HPDE6-E6E7 (cell line): Measurements from ENCODE around the gene ITPRIPL2.

Experiments
- DNase-seq: peaks from one replicate; pipeline ENCODE4 v3.0.0; 2011; ENCODE audit warnings: missing footprints; ENCODE audit errors: extremely low spot score

Gene ITPRIPL2

DNA sequence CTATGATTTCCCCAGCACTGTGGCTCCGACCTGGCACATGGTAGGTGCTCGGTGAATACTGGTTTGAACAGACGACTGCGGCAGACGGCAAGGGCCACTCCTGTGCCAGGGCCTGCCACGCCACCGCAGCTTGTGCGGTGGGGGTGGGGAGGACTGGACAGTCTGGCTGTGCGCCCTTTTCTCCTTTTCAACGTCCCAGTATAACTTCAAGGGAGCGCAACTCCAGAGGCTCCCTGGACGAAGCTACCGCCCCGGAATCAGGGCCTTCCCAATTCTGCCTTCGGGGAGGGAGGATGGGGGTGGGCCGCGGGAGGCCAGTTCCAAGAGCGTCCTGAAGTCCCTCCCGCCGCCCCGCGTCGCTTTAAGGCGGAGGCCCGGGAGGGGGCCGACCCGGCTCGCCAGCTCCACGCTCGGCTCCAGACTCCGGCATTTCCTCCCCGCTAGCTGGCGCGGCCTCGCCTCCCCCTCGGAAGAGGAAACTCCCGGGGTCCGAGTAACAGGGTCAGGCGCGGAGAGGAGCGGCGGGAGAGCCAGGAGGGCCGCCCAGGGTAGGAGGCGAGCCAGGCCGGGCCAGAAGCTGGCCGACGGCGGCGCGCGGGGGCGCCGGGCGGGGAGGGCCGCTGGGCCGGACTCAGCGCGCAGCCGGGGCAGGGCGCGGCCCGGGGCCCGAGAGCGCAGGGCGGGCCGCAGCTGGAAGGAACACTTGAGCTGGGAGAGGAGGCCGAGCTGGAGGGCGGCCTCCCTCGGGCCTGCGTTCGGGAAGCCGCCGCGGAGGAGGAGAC is at the start of gene ITPRIPL2:
Gene ITPRIPL2 (plus strand): TSS at position 388 of the 782 bp plus-strand sequence. CDS start 498 bp downstream, outside the sequence.
- DNase-seq: no peak

DNA sequence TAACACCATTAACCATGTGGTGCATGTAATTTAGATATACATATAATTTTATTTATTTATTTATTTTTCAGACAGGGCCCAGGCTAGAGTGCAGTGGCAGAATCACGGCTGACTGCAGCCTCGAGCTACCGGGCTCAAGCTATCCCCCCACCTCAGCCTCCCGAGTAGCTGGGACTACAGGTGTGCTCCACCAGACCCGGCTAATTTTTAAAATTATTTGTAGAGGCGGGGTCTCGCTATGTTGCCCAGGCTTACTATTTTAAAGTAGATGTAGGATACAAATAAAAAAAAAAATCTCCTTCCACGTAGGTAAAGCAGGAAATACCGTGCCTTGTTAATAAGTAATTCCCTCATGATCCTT is 46.8 kb upstream of the ITPRIPL2 start:
- no peak for DNase-seq

DNA sequence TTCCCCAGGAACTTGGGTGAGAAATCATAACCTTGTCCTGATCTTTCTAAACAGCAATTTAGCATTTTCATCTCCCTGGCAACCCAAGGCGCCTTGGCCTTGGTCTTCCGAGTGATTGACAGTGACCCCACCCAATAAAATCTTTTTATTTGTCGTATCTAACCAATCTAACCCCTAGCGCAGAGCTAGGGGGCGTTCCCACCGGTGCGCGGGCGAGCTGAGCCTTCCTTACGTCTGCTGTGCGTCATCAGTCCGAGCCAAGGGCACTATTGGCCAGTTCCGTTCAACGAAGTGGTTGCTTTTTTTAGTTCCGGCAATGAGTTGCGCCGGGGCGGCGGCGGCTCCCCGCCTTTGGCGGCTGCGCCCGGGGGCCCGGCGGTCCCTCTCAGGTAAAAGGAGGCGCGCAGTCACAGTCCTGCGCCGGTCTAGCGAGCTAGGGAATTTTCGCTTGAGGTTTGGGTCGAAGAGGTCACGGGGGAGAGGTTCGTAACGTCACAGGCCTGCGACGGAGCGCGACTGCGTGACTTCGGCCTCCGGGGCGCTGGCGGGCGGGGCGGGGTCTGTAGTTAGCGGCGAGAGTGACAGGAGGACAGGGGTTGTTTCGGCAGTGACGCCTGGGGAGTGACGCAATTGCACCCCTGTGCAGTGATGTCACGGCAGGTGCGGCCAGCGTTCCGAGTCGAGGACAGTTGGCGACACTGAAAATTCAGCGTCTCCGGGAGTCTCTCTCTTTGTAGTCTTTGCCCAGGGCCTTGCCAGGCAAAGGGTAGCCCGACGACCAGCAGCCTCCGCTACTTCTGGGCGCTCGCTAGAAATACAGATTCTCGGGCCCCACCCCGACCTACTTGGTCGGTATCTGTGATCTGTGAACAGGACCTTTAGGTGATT is 46.2 kb upstream of the ITPRIPL2 start, which contains the start of gene COQ7:
Gene COQ7 (plus strand): TSS at position 266 of the 888 bp plus-strand sequence. CDS start 51 bp downstream, at position 317.
- DNase-seq: peak; percentile 98

DNA sequence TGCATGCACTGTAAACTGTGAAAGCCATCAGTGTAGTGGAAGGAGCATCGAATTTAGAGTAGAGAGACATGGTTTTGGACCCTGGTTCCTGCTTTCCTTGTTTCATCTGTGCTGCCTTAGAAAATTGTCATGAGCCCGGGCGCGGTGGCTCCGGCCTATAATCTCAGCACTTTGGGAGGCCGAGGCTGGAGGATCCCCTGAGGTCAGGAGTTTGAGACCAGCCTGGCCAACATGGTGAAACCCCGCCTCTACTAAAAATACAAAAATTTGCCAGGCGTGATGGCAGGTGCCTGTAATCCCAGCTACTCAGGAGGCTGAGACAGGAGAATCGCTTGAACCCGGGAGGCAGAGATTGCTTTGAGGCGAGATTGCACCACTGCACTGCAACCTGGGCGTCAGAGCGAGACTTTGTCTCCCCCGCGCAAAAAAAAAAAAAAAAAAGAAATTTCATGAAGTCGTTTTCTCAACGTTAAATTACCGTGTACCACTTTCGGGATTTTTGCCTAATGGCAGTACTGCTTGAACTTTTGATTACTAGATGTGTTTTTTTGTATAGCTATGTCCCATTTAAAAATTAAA is 45.4 kb upstream of the ITPRIPL2 start:
- no peak for DNase-seq

DNA sequence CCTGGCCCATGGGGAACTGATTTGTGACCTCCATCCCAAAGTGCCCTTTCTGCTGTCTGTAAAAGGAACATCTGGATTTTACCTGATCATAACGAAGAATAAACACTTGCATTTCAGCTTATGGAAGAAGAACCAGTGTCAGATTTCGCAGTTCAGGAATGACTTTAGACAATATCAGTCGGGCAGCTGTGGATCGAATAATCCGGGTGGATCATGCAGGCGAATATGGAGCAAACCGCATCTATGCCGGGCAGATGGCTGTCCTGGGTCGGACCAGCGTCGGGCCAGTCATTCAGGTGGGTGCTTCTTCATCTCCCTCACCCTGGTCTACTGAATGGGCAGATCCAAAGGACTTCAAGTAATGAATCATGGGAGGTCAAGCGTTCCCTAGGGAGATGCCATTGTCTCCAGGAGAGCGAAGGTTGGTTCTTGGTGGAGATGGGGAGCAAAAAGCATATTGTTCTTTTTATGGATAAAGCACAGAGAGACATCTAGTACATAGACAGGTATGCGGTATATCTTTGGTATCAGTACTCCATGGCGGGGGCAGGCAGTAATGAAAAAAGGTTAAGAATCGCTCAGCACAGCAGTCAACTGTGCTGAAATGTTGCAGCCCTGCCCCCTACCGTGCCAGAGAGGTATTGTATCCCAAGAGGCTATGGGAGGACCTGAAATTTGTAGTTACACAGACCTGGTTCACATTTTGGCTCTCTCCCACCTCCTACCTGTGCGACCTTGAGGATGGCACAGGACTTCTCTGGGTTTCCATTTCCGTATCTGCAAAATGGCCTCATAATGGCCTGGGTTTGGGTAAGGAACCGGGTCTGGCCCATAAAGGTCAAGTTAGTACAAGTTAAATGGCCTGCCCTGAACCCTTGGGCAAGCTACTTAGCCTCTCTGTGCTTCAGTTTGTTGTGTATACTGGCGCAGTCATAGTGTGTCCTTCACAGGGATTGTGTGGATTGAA is 41.7 kb upstream of the ITPRIPL2 start:
- peak; percentile 35 for DNase-seq

DNA sequence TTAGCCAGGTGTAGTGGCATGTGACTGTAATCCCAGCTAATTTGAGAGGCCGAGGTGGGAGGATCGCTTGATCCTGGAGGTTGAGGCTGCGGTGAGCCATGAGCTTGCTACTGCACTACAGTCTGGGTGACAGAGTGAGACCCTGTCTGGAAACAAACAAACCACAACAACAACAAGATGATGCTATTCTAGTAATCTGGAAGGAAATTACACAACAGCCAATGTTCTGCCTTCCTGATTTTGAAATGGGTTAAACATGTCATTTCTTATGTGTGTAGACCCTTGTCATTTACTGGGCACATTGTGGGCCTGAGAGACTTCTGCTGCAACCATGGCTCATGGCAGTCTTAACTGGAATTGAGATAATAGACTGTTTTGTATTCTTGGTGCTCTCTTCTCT is 40.4 kb upstream of the ITPRIPL2 start:
- no peak for DNase-seq

DNA sequence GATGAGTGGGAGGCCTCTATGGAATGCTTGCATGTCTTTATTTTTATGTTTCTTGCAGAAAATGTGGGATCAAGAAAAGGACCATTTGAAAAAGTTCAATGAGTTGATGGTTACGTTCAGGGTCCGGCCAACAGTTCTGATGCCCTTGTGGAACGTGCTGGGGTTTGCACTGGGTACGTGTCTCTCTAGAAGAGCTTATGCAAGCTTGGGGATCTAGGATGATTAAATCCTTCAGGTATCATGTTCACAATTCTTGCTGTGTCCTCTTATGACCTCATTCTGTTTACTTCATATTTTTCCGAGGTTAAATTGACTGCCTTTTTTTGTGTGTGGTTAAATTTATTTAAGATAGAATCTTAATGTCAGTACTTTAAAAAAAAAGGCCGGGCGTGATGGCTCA is 39.9 kb upstream of the ITPRIPL2 start:
- no peak for DNase-seq

DNA sequence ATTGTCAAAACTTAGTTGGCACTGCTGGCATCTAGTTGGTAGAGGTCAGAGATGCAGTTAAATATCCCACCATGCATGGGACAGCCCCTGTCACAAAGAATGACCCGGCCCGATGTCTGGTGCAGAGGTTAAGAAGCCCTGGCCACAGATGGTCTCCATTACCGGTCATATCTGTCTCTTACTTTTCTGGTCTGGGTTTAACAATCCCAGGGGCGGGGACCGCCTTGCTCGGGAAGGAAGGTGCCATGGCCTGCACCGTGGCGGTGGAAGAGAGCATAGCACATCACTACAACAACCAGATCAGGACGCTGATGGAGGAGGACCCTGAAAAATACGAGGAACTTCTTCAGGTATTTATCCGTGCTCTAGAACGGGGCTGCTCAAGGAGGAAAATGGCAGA is 38.3 kb upstream of the ITPRIPL2 start:
- DNase-seq: no peak

DNA sequence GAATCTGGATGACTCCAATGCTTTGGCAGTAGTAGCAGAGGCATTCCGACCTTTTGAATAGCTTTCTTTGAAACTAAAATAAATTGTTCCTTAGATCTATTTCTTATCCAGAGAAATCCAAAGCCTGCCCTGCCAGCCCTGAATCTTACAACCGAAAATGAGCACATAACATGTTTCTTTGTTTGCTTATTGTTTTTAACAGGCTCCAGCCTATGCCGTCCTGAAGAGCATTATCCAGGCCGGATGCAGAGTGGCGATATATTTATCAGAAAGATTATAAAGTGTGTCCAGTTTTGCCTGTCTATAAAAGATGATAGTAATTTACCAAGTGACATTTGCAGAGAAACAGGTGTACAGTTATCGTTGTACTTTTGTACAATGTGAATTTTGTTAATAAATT is 35.9 kb upstream of the ITPRIPL2 start:
- DNase-seq: no peak

DNA sequence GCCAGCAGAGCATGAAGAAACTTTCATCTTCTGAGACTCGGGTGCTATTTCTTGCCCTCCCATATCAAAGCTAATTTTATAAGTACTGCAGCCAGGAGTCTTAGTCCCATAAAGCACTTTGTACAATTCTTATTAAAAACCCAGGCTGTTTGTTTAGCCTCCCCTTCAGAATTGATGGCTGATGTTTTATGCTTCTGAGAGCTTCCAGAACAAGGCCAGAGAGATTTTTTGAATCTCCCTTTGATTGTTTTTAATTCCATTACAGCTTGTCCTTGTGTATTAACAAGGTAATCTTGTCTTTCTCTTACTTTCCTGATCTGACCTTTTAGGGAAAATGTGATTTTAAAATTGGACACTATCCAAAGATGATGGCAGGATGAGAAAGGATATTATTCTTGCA is 30.1 kb upstream of the ITPRIPL2 start:
- no peak for DNase-seq

DNA sequence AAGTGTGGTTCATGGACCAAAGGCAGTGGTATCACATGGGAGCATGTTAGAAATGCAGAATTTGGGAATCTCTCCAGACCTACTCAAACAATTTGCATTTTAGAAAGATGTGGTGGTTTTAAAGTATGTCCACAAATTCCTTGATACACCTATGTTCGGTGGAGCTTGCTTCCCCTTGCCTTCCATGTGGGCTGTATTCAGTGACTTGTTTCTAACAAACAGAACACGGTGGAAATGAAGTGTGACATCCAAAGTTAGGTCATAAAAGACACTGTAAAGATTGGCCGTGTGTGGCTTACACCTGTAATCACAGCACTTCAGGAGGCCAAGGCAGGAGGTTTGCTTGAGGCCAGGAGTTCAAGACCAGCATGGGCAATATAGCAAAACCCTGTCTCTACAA is 29.6 kb upstream of the ITPRIPL2 start:
- DNase-seq: no peak

DNA sequence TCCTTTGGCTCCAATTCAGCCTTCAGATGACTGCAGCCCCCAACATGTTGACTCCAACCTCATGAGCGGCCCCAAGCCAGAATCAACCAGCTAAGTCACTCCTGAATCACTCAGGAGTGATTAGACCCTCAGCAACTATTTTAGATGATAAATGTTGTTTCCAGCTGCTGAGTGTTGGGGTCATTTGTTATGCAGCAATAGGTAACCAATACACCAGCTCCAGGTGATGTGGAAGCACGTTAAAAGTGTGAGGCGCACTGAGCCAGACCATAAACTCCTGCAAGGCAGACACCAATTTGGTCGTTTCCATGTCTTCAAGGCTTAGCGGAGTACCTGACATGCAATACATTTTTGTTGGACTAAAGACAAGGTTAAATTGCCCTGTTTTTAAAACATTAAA is 28.9 kb upstream of the ITPRIPL2 start:
- DNase-seq: no peak

DNA sequence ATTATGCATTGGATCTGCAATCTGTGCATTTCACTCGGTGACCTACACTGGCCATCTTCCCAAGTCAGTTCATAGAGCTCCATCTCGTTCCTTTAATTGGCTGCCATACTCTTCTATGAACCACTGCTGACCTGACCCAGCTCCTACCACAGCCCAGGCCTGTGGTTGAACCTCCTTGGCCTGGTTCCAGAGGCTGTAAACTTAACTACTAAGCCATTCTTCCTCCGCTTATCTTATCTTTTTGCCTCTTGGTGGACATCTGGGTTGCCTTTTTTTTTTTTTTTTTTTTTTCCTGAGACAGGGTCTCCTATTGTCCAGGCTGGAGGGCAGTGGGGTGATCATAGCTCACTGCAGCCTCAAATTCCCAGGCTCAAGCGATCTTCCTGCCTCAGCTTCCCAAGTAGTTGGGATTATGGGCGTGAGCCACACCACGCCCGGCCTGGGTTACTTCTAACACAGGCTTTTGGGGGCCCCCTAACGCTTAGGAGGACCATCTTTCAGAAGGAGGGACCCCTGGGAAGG is 28.0 kb upstream of the ITPRIPL2 start:
- no peak for DNase-seq

DNA sequence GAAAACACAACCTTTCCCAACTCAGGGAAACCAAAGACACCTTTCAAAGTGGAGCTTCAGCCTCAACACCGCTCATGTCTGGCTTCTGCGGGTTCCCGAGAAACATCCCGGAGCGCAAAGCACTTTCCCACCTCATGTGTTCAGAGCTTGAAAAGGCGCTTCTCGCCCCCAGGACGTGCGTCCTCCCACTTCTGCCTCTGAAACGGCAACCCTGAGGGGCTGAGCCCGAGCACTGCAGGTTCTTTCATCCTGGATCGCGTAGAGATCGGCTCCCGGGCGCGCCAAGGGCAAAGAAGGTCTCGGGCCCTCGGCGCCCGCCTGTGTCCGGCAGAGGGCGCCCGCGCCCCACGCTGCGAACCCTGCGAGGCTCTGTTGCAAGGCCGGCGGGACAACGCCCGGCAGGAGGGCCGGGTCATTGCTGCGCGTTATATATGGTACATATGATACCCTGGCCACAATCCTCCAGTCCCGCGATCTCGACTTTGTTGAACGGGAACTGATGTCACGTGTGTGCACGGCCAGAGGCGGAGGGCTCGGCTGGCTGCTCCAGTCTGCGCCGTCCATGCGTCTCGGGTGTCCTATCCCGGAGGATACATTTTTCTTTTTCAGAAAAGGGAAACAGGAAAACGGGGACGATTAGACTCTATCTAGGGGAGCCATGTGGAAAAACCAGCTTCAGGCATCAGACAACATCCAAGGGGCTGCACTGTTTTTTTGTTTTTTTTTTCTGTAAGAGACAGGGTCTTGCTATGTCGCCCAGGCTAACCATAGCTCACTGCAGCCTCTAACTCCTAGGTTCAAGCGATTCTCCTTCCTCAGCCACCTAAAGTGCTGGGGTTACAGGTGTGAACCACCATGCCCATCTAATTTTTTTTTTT is 27.2 kb upstream of the ITPRIPL2 start:
- peak; percentile 70 for DNase-seq

DNA sequence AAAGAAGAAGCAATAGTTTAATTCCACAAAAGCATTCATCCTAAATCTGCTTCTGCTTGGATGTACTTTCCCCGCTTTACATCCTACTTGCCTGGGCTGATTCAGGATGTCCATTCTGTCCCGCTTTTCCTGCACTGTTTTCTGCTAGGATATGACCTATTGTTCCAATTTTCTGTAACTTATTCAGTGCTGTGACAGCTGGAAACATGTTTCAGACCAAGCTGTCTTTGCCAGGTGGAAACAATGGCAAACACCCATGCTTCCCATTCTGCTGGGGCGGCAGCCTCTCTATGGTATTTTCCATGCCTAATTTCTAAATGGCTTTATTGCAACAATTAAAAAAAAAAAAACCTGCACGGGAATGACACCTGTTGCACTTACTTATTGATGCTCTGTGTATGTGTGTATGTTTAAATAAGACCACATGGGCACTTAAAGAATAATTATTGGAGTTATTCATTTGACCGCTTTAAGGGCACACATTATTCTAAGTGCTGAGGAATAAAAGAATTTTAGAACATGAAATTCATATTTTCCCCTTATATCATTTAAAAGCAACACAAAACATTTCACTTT is 25.3 kb upstream of the ITPRIPL2 start:
- DNase-seq: no peak

DNA sequence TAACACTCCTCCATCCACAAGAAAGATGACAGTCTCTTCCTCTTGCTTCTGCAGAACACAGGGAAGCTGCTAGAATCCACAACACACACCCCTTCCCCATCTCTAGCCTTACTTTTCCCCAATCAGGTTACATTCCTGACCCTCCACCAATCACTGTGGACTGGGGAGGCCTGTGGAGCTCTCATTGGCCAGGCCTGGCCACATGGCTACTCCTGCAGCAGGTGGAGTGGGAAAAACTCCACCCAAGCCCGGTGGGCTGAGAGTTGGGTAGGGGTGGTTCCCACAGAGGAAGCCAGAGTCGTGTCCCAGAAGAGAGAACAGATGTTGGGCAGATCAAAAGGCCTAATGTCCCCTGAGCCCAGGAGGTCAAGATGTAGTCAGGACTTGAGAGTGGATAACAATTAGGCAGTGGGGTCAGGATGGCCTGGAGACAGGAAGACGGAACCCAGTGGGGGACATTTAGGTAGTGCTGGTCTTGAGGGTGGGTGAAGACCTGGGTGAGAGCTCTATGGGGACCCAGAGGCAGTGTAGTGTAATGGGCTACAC is 24.3 kb upstream of the ITPRIPL2 start:
- no peak for DNase-seq

DNA sequence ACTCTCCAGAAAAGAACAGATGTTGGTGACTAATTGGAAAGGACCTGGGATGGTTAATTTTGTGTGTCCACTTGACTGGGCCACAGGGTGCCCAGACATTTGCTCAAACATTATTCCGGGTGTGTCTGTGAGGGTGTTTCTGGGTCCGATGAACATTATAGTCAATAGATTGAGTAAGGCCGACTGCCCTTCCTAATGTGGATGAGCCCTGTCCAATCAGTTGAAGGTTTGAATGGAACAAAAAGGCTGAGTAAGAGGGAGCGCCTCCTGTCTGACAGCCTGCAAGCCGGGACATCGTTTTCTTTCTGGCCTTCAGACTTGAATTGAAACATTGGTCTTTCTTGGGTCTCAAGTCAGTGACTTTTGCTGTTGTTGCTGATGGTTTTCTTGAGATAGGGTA is 22.8 kb upstream of the ITPRIPL2 start:
- no peak for DNase-seq

DNA sequence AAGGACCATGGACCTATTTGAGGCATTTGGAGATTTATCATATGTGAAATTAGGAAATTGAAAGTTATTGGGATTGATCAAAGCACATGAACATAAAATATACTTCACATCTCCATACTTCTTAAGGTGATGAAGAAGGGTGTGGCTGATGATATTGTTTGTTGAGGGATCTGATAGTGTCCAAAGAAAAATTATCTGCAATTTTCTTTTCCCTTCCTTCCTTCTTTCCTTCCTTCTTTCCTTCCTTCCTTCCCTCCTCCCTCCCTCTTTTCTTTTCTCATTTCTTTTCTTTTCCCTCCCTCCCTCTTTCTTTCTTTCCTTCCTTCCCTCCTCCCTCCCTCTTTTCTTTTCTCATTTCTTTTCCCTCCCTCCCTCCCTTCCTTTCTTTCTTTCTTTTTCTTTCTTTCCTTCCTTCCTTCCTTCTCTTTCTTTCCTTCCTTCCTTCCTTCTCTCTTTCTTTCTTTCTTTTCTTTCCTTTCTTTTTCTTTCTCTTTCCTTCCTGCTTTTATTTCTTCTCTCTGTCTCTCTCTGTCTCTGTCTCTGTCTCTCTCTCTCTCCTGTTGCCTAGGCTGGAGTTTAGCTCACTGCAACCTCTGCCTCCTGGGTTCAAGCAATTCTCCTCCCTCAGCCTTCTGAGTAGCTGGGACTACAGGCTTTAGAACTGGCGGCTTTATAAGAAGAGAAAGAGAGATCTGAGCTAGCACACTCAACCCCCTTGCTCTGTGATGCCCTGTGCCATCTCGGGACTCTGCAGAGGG is 20.9 kb upstream of the ITPRIPL2 start:
- DNase-seq: no peak
